Esophagus muscularis mucosa (tissue), 4 donors: ENCODE measurements around the gene LMO4. TPM values are rescaled to one million over a fixed set of nuclear protein-coding genes. Genes with fewer than 3 reads are reported as not detected.
A peak's percentile ranks its signal among the peaks of the same experiment; 100 is the strongest.

ENCODE experiments used
- DNase-seq: peaks from one replicate; pipeline ENCODE4 v3.0.0-alpha.2; 2017; ENCODE audit errors: extremely low spot score
- H3K27ac ChIP-seq, 4 donors: fragments of 200-600 bp; sonication (generic); replicated peaks in 1 of 4; 1 replicate in 3 of 4; 2 replicates in 1 of 4; pipeline ENCODE4 v1.5.1; 2016 to 2019; ENCODE audit warnings: mild to moderate bottlenecking in 1 of 4
- H3K27me3 ChIP-seq, 4 donors: fragments of 200-600 bp; sonication (generic); one replicate each; pipeline versions ENCODE4 v1.5.1 to v1.6.0; 2016 to 2019
- H3K36me3 ChIP-seq, 4 donors: fragments of 200-600 bp; sonication (generic); one replicate each; pipeline ENCODE4 v1.5.1; 2016 to 2019
- H3K4me1 ChIP-seq, 4 donors: fragments of 200-600 bp; sonication (generic); one replicate each; pipeline ENCODE4 v1.5.1; 2016 to 2019
- H3K4me3 ChIP-seq, 4 donors: fragments of 200-600 bp; sonication (generic); 1 replicate in 2 of 4; 2 replicates in 2 of 4; pipeline ENCODE4 v1.5.1; 2016 to 2019; ENCODE audit warnings: mild to moderate bottlenecking in 4 of 4, moderate library complexity in 1 of 4
- H3K9me3 ChIP-seq, 4 donors: fragments of 200-600 bp; sonication (generic); 1 replicate in 3 of 4; 2 replicates in 1 of 4; pipeline ENCODE4 v1.5.1; 2016 to 2019
- EP300 ChIP-seq: sonication (generic); formaldehyde crosslinking; IDR thresholded peaks from one replicate; pipeline ENCODE4 v1.6.1; 2017; ENCODE audit warnings: antibody characterized with exemption
- POLR2A ChIP-seq: fragments of 450-650 bp; IDR thresholded peaks from one replicate; pipeline ENCODE4 v1.6.1; 2017; ENCODE audit warnings: antibody characterized with exemption, moderate library complexity, mild to moderate bottlenecking, low read depth
- POLR2AphosphoS5 ChIP-seq, 2 donors: sonication (generic); formaldehyde crosslinking; IDR thresholded peaks; one replicate each; pipeline ENCODE4 v1.6.1; 2017; ENCODE audit warnings: antibody characterized with exemption in 2 of 2
- WGBS: methylation state at CpG from one replicate; pipeline ENCODE4 v1.1.5; 2018; 5-methylcytosine and 5-hydroxymethylcytosine counted together
- intact Hi-C: fragments of 100-400 bp; cut with DNase I; formaldehyde crosslinking; loops from one replicate; pipeline ENCODE4 v1.15.1; 2023
- total RNA-seq, 4 donors: library from RNA; depleted of rRNA; stranded (reverse); fragments of >200 nt; gene quantifications; one replicate each; pipeline versions ENCODE4 v1.1.0 to v1.2.1, GENCODE V29; 2016
- TF ChIP-seq, protein P1 (sequence below), 3 experiments: fragments of 200-600 bp in 2 of 3; fragments of 450-650 bp in 1 of 3; sonication (generic) in 2 of 3; IDR thresholded peaks; one replicate each; pipeline ENCODE4 v1.5.1; 2017 to 2019; ENCODE audit warnings: antibody characterized with exemption in 3 of 3, mild to moderate bottlenecking in 2 of 3, moderate library complexity in 1 of 3

Gene LMO4, protein sequence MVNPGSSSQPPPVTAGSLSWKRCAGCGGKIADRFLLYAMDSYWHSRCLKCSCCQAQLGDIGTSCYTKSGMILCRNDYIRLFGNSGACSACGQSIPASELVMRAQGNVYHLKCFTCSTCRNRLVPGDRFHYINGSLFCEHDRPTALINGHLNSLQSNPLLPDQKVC
- total RNA-seq: 10 to 100 TPM; 43.2 to 54.4 (median 47.7) TPM

DNA sequence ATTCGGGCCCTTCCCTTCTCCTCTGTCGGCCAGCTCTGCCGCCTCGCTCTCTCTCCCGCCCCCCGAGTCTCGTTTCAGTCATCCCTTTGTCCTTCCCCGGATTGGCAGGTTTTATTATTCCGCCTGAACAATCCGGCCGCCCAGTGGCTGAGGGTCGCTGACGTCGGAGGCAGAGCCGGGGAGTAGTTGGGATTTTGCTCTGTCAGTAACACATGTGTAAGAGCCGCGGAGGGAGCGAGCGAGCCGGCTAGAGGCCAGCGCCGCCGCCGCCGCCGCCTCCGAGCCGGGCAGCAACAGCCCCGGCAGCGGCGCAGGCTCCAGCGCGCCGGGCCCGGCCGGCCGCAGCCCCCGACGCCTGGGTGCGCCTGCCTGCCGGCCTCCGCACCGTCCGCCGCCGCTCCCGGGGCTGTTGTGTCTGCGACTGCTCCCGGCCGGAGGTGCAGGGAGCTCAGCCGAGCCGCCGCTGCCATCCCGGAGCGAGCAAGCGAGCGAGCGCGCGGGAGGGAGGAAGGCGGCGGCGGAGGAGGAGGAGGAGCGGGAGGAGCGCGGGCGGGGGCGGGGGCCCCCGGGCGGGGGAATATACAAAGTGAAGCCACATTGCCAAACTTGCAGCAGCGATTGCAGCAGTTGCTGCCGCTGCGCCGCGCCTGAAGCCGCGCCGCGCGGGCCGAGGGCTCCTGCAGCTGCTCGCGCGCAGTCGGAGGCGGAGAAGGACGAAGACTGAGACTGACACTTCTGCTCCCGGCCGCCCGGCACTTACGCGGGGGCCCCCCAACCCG is at the start of gene LMO4:
Gene LMO4, plus strand, starts transcription at position 609 of the 779 bp plus-strand sequence. CDS start 3,136 bp downstream, outside the sequence.
- peaks cover 23 to 33% (median 26%) of the 10 kb centered on the region in 4 donors for H3K4me1 ChIP-seq
- intact Hi-C loops: no loop called here
- no peaks in the 10 kb centered on the region for H3K36me3 ChIP-seq
- WGBS: under 1% methylated on average over 22 of the region's 93 CpGs
- peak within 1 kb of the TSS; percentile 89 to 98 (median 94) for H3K27ac ChIP-seq
- TF ChIP-seq POLR2AphosphoS5 (IDR thresholded peaks at IDR 0.05) (peak; percentile 95 to 97), POLR2A (peak; percentile 84), EP300 (no peak)
- TF ChIP-seq, protein P1, sequence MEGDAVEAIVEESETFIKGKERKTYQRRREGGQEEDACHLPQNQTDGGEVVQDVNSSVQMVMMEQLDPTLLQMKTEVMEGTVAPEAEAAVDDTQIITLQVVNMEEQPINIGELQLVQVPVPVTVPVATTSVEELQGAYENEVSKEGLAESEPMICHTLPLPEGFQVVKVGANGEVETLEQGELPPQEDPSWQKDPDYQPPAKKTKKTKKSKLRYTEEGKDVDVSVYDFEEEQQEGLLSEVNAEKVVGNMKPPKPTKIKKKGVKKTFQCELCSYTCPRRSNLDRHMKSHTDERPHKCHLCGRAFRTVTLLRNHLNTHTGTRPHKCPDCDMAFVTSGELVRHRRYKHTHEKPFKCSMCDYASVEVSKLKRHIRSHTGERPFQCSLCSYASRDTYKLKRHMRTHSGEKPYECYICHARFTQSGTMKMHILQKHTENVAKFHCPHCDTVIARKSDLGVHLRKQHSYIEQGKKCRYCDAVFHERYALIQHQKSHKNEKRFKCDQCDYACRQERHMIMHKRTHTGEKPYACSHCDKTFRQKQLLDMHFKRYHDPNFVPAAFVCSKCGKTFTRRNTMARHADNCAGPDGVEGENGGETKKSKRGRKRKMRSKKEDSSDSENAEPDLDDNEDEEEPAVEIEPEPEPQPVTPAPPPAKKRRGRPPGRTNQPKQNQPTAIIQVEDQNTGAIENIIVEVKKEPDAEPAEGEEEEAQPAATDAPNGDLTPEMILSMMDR (IDR thresholded peaks at IDR 0.05): no peak
- DNase-seq: peak; percentile 99
- H3K27me3 ChIP-seq: no peaks in the 10 kb centered on the region
- peak within 1 kb of the TSS; percentile 77 to 97 (median 88) for H3K4me3 ChIP-seq
- H3K9me3 ChIP-seq: no peaks in the 10 kb centered on the region

- intact Hi-C loops: no loop called here
- DNase-seq: no peak
- Histone ChIP-seq H3K9me3 (no peaks in the 10 kb centered on the region), H3K4me1 (peaks cover 0 to 6% (median 2%) of the 10 kb centered on the region in 4 donors), H3K27ac (peak overlapping the region in 2 of 4 donors; percentile 4 to 13), H3K36me3 (no peaks in the 10 kb centered on the region), H3K27me3 (no peaks in the 10 kb centered on the region), H3K4me3 (no peak overlapping the region)
- WGBS: 65% methylated on average over 2 of the region's 2 CpGs
- TF ChIP-seq, protein P1 (IDR thresholded peaks at IDR 0.05): no peak
- TF ChIP-seq POLR2AphosphoS5 (IDR thresholded peaks at IDR 0.05): no peak
- TF ChIP-seq POLR2A: no peak
- no peak for TF ChIP-seq EP300
Measured at GRCh38 chr1:87279536-87279875, 49.2 kb upstream of the LMO4 start.

GRCh38 chr1:87279966-87280535 is 48.6 kb upstream of the LMO4 start:
- intact Hi-C loops: no loop called here
- no peak for DNase-seq
- Histone ChIP-seq H3K4me3 (no peak overlapping the region), H3K9me3 (no peaks in the 10 kb centered on the region), H3K36me3 (no peaks in the 10 kb centered on the region), H3K4me1 (peaks cover 0 to 6% (median 2%) of the 10 kb centered on the region in 4 donors), H3K27ac (peak overlapping the region in 2 of 4 donors; percentile 13 to 30), H3K27me3 (no peaks in the 10 kb centered on the region)
- 85% methylated on average over 2 of the region's 2 CpGs for WGBS
- TF ChIP-seq EP300: no peak
- TF ChIP-seq POLR2AphosphoS5 (IDR thresholded peaks at IDR 0.05): no peak
- TF ChIP-seq, protein P1 (IDR thresholded peaks at IDR 0.05): no peak
- no peak for TF ChIP-seq POLR2A

DNA sequence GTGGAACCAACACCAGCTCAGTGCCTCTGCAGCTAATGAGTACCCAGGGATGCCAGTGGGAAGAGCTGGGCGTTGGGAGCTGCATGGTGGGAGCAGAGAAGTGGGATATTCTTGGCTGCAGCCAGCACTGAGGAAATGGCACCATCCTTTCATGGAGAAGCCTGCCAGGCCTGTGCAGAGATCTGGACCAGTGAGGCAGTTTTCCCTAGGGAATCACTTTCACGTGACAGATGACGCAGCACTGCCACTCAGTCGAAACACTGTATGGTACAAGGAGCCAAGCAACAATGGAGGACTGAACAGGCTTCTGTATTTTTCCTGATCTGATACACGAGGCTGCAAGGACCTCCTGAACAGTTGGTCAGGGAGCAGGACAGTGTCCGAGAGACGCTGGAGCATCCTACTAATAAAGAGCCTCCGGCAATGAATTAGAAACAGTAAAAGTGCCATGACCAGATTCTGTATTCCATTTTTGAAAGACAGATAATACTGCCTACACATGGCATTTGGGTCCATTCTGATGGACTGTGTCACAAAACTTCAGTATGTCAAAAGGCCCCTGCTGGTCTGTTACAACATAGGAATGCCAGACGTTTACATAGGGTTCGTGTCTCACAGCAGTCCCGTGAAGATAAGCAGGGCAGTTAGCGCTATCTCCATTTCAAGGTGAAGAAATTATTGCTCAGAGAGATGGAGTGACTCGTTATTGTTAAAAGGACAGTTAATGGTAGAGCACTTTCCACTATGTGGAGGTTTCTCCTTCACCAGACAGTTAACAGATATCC is 44.0 kb upstream of the LMO4 start:
- WGBS: 87% methylated on average over 13 of the region's 13 CpGs
- intact Hi-C loops: no loop called here
- no peak for DNase-seq

More for the DNA sequence above, 44.0 kb upstream of the LMO4 start:
- Histone ChIP-seq H3K27ac (no peak overlapping the region), H3K4me1 (peaks cover 0 to 1% (median under 1%) of the 10 kb centered on the region in 4 donors), H3K36me3 (no peaks in the 10 kb centered on the region), H3K4me3 (no peak overlapping the region), H3K27me3 (no peaks in the 10 kb centered on the region), H3K9me3 (no peaks in the 10 kb centered on the region)
- TF ChIP-seq POLR2AphosphoS5 (IDR thresholded peaks at IDR 0.05): no peak
- TF ChIP-seq, protein P1 (IDR thresholded peaks at IDR 0.05): no peak
- no peak for TF ChIP-seq POLR2A
- TF ChIP-seq EP300: no peak
